ENCODE data around the gene ITGA3.
"Not testable (repeated sequence)": the region's sequence is repeated elsewhere in the genome, so short reads cannot be mapped to it uniquely, and the experiment has no call there.

Gene ITGA3

GRCh38 chr17:50034498-50035364 is 21.2 kb upstream of the ITGA3 start:
- no peak for DNase-seq

GRCh38 chr17:50035421-50035879 is 20.5 kb upstream of the ITGA3 start:
- no peak for DNase-seq

GRCh38 chr17:50035945-50036344 is 20.0 kb upstream of the ITGA3 start:
- no peak for DNase-seq

- no peak for DNase-seq
Observed at GRCh38 chr17:50036455-50037261, 19.3 kb upstream of the ITGA3 start.

GRCh38 chr17:50037321-50038107 is 18.4 kb upstream of the ITGA3 start:
- no peak for DNase-seq

- no peak for DNase-seq
Observed at GRCh38 chr17:50039058-50039457, 16.9 kb upstream of the ITGA3 start.

GRCh38 chr17:50040496-50040895 is 15.4 kb upstream of the ITGA3 start:
- DNase-seq: not testable (repeated sequence)

GRCh38 chr17:50042211-50042610 is 13.7 kb upstream of the ITGA3 start:
- DNase-seq: no peak

GRCh38 chr17:50043290-50044148 is 12.4 kb upstream of the ITGA3 start:
- no peak for DNase-seq

GRCh38 chr17:50044483-50044882 is 11.4 kb upstream of the ITGA3 start:
- DNase-seq: no peak

- no peak for DNase-seq
Observed at GRCh38 chr17:50045154-50045553, 10.8 kb upstream of the ITGA3 start.

GRCh38 chr17:50046179-50046578 is 9.7 kb upstream of the ITGA3 start:
- DNase-seq: no peak

GRCh38 chr17:50046667-50047066 is 9.2 kb upstream of the ITGA3 start:
- DNase-seq: no peak

GRCh38 chr17:50047083-50047482 is 8.8 kb upstream of the ITGA3 start:
- DNase-seq: no peak

- no peak for DNase-seq
Observed at GRCh38 chr17:50047488-50048126, 8.3 kb upstream of the ITGA3 start.

GRCh38 chr17:50048146-50048720 is 7.7 kb upstream of the ITGA3 start:
- DNase-seq: no peak

GRCh38 chr17:50048988-50049387 is 6.9 kb upstream of the ITGA3 start:
- no peak for DNase-seq

- DNase-seq: no peak
Observed at GRCh38 chr17:50049636-50050035, 6.3 kb upstream of the ITGA3 start.

- DNase-seq: no peak
Observed at GRCh38 chr17:50050431-50051032, 5.4 kb upstream of the ITGA3 start.

Data from anterior cingulate cortex (tissue), 58 donors.